Calu3 (cell line): ENCODE measurements around the gene ANO4. TPM values are rescaled to one million over a fixed set of nuclear protein-coding genes. Genes with fewer than 3 reads are reported as not detected.

ENCODE experiments used
- Bru-seq: library from RNA; stranded (reverse); fragments of 400-500 nt; gene quantifications from one replicate; lab custom pipeline; 2021; lab: Mats Ljungman, UMichigan
- BruChase-seq, 2 experiments: library from RNA; stranded (reverse); fragments of 400-500 nt; gene quantifications; one replicate each; lab custom pipeline; 2021; lab: Mats Ljungman, UMichigan
- BruUV-seq: library from RNA; stranded (reverse); fragments of 400-500 nt; replicated peaks from 2 replicates; lab custom pipeline; 2021; lab: Mats Ljungman, UMichigan
- CTCF ChIA-PET: fragments of 300-600 bp; sonication (Branson Sonifier 250); formaldehyde crosslinking; loops from one replicate; lab custom pipeline; 2022; ENCODE audit warnings: antibody characterized with exemption; lab: Charles Lee
- DNase-seq: peaks from one replicate; pipeline ENCODE4 v3.0.0; 2022
- H3K27ac Mint-ChIP-seq: one replicate; pipeline ENCODE4 v1.8.0; 2022; ENCODE audit warnings: mixed read lengths; ENCODE audit not compliant: unreplicated experiment
- H3K27me3 Mint-ChIP-seq: one replicate; pipeline ENCODE4 v1.8.0; 2022; ENCODE audit warnings: mixed read lengths; ENCODE audit not compliant: unreplicated experiment
- H3K36me3 Mint-ChIP-seq: one replicate; pipeline ENCODE4 v1.8.0; 2022; ENCODE audit warnings: mild to moderate bottlenecking, moderate library complexity, mixed read lengths; ENCODE audit not compliant: insufficient read depth, unreplicated experiment
- H3K4me1 Mint-ChIP-seq: one replicate; pipeline ENCODE4 v1.8.0; 2022; ENCODE audit warnings: mild to moderate bottlenecking, low read depth, mixed read lengths; ENCODE audit not compliant: unreplicated experiment
- H3K4me3 Mint-ChIP-seq: one replicate; pipeline ENCODE4 v1.8.0; 2022; ENCODE audit warnings: mild to moderate bottlenecking, low read depth, moderate library complexity, mixed read lengths; ENCODE audit not compliant: unreplicated experiment
- H3K9me3 Mint-ChIP-seq: one replicate; pipeline ENCODE4 v1.8.0; 2022; ENCODE audit warnings: low read depth, mixed read lengths; ENCODE audit not compliant: unreplicated experiment
- intact Hi-C: fragments of 100-400 bp; cut with micrococcal nuclease; formaldehyde crosslinking; loops from one replicate; pipeline ENCODE4 v1.10.0; 2022; ENCODE audit not compliant: unreplicated experiment
- long read RNA-seq: library from polyadenylated mRNA; stranded (forward); transcript quantifications from one replicate; pipeline ENCODE4 v2.0.0, GENCODE V29; 2022
- total RNA-seq: library from RNA; stranded (reverse); gene quantifications from 2 replicates; pipeline ENCODE4 v1.2.3, GENCODE V29; 2022
- TF ChIP-seq, protein P1 (sequence below): fragments of 200-600 bp; IDR thresholded peaks from one replicate; pipeline ENCODE4 v1.8.0; 2022; ENCODE audit warnings: antibody characterized with exemption; ENCODE audit not compliant: unreplicated experiment

The ANO4 gene
- total RNA-seq (1.3 and 1.9 TPM in 2 replicates), Bru-seq, nascent RNA (percentile 34 among the genes with signal in this experiment), BruChase-seq, experiment 1, labeled RNA remaining after a 6-hour chase (percentile 23 among the genes with signal in this experiment), BruChase-seq, experiment 2, labeled RNA remaining after a 2-hour chase (percentile 28 among the genes with signal in this experiment)
- long read RNA-seq, result 0 reads

DNA sequence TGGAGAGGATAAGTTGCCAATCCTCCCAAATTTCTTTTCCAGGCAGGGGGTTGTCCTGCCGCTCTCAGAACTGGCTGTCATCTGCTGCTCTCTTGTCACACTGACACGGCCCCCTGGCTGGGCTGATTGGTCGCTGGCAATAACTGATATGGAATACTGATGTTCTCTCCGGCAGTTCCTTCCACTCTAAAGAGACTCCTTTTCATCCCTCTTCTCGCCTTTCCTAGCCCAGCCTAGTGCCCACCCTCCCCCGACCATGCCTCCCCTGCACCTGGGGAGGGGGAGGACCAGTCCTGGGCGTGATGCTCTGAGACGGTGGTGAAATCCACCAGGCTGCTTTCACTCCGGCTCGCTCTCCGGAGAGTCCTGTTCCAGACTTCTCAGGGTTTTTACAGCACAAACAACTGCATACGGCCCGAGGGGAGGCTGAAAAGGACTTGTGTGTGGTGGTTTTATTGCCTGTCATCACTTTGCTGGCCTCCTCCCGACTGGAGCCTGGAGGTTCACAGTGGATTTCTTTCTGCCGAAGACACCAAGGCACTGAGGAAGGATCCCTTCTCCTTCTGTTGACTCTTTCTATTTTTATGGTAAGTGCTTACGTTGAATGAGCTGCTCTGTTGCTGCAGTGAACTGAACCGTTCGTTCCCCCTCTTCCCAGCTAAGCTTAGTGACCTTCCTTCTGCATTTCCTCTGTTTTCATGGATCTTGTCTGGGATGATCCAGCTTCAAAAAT, at the start of gene ANO4:
TSS of gene ANO4 (plus strand) at position 336 of the 733 bp plus-strand sequence. CDS start 107,010 bp downstream, outside the sequence.
- DNase-seq, result no peak
- Mint-ChIP-seq H3K36me3 (no peaks in the 10 kb centered on the region), H3K9me3 (no peaks in the 10 kb centered on the region), H3K27me3 (no peaks in the 10 kb centered on the region), H3K4me1 (no peaks in the 10 kb centered on the region), H3K27ac (no peak within 1 kb of the TSS), H3K4me3 (no peak within 1 kb of the TSS)
- CTCF ChIA-PET, result interaction anchor here (0.5 kb wide), 1 partner anchor 26 kb away, joined by 3 read pairs; no protein-coding TSS in a partner anchor
- intact Hi-C loops, result no loop called here
- no TSS peak for BruUV-seq
- TF ChIP-seq, protein P1, sequence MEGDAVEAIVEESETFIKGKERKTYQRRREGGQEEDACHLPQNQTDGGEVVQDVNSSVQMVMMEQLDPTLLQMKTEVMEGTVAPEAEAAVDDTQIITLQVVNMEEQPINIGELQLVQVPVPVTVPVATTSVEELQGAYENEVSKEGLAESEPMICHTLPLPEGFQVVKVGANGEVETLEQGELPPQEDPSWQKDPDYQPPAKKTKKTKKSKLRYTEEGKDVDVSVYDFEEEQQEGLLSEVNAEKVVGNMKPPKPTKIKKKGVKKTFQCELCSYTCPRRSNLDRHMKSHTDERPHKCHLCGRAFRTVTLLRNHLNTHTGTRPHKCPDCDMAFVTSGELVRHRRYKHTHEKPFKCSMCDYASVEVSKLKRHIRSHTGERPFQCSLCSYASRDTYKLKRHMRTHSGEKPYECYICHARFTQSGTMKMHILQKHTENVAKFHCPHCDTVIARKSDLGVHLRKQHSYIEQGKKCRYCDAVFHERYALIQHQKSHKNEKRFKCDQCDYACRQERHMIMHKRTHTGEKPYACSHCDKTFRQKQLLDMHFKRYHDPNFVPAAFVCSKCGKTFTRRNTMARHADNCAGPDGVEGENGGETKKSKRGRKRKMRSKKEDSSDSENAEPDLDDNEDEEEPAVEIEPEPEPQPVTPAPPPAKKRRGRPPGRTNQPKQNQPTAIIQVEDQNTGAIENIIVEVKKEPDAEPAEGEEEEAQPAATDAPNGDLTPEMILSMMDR, result no peak

DNA sequence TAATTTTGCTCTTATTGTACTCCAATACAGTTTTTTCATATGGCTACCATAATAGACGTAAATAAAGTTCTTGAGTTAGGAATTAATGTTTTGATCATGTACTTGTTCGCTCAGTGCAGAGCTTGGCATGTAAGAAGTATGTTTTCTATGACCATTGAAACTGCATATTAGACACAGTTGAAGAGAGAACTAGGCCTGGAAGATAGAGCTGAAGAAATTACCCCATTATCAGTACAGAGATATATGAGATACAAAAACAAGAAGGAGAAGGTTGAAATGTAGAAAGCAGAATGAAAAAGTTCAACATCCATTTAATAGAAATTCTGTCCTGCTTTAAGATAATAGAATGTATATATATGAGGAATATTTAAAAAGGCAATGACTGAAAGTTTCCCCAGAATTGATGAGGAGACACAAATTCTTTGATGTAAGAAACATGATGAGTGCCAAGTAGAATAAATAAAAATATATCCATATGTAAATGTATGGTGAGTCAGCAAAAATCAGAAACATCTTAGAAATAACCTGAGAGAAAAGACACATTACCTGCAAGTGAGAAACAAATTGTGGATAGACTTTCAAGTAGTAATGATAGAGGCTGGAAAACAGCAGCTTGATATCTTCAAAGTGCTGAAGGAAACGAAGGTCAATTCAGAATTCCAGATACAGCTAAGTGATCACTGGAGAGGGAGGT, 49.1 kb upstream of the ANO4 start:
- H3K27me3 Mint-ChIP-seq, result no peaks in the 10 kb centered on the region
- H3K9me3 Mint-ChIP-seq, result peaks cover 7% of the 10 kb centered on the region
- intact Hi-C loops, result no loop called here
- no peak overlapping the region for H3K27ac Mint-ChIP-seq
- H3K36me3 Mint-ChIP-seq, result no peaks in the 10 kb centered on the region
- no peaks in the 10 kb centered on the region for H3K4me1 Mint-ChIP-seq
- DNase-seq, result no peak
- BruUV-seq, result no TSS peak
- no peak overlapping the region for H3K4me3 Mint-ChIP-seq
- CTCF ChIA-PET, result no interaction called here
- TF ChIP-seq, protein P1, result no peak

DNA sequence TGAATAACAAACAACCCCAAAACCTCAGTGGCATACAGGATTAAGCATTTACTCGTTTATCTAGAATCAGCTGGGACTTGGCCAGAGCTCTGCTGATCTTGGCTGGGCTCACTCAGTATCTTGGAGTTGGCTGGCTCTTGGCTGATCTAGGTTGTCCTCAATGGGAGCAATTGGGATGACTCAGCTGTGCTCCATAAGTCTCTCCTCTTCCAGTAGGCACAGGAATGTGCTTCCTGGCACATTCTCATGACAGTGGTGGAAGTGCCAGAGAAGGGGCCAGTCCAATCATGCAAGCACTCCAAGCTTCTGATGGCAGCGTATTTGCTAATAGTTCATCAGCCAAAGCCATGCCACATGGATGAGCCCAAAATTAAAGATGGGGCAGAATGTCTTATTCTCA, 41.7 kb upstream of the ANO4 start:
- intact Hi-C loops, result no loop called here

DNA sequence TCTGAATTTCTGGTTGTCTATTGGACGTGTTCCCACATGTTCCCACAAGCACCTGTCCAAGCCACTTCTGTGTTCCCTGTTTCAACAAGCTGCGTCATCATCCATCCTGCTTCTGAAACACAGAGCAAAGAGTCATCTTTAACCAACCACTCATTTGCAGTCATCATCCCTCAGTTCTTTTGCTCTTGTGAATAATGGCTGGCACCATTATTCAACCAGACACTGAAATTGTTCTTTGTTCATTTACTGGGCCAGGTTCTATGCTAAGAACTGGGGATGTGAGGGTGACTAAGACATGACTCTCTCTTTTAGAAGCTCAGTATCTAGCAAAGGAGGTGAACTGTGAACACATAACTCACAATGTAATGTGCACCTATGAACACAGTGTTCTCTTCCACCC, 40.7 kb upstream of the ANO4 start:
- Mint-ChIP-seq H3K9me3 (no peaks in the 10 kb centered on the region), H3K36me3 (no peaks in the 10 kb centered on the region), H3K4me1 (no peaks in the 10 kb centered on the region), H3K27ac (no peak overlapping the region), H3K27me3 (no peaks in the 10 kb centered on the region), H3K4me3 (no peak overlapping the region)
- CTCF ChIA-PET, result no interaction called here
- BruUV-seq, result no TSS peak
- no peak for DNase-seq
- TF ChIP-seq, protein P1, result no peak
- intact Hi-C loops, result no loop called here

More for the DNA sequence above, 41.7 kb upstream of the ANO4 start:
- Mint-ChIP-seq H3K27ac (no peak overlapping the region), H3K4me1 (no peaks in the 10 kb centered on the region), H3K9me3 (no peaks in the 10 kb centered on the region), H3K27me3 (no peaks in the 10 kb centered on the region), H3K4me3 (no peak overlapping the region), H3K36me3 (no peaks in the 10 kb centered on the region)
- CTCF ChIA-PET, result interaction anchor here (1.0 kb wide), 1 partner anchor 9 kb away, joined by 3 read pairs; no protein-coding TSS in a partner anchor
- no peak for DNase-seq
- TF ChIP-seq, protein P1, result no peak
- BruUV-seq, result no TSS peak
